ENCODE results near the gene LGR5. TPM values are rescaled to one million over a fixed set of nuclear protein-coding genes. Genes with fewer than 3 reads are reported as not detected.
"Not testable (repeated sequence)": the region's sequence is repeated elsewhere in the genome, so short reads cannot be mapped to it uniquely, and the experiment has no call there.

LGR5 gene
- total RNA-seq, 1 donor from 2014 or later = 0.67 TPM

DNA sequence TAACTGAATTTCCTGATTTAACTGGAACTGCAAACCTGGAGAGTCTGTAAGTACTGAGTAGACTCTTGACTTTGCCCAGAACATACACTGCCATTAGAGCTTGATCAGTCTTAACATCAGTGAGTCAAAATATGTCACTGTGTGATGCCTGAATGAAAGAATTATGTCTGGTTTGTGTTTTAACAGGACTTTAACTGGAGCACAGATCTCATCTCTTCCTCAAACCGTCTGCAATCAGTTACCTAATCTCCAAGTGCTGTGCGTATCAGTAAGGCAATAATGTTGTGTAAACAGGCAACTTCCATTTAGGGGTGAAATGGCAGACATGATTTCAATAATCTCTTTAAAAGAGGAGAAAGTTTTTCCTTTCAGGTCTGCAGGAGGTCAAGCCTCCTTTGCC, 127.1 kb downstream of the LGR5 start:
- no peaks in the 10 kb centered on the region for H3K36me3 Mint-ChIP-seq (ENCODE audit: insufficient read depth)
- no peaks in the 10 kb centered on the region for H3K9me3 Mint-ChIP-seq (ENCODE audit: low read depth)
- no peak overlapping the region for H3K27ac Mint-ChIP-seq
- H3K4me3 Mint-ChIP-seq (ENCODE audit: low read depth) = no peak overlapping the region
- peaks cover 9% of the 10 kb centered on the region for H3K4me1 Mint-ChIP-seq (ENCODE audit: low read depth)
- H3K27me3 Mint-ChIP-seq = peaks cover 7% of the 10 kb centered on the region
- TF ChIP-seq, protein P1, sequence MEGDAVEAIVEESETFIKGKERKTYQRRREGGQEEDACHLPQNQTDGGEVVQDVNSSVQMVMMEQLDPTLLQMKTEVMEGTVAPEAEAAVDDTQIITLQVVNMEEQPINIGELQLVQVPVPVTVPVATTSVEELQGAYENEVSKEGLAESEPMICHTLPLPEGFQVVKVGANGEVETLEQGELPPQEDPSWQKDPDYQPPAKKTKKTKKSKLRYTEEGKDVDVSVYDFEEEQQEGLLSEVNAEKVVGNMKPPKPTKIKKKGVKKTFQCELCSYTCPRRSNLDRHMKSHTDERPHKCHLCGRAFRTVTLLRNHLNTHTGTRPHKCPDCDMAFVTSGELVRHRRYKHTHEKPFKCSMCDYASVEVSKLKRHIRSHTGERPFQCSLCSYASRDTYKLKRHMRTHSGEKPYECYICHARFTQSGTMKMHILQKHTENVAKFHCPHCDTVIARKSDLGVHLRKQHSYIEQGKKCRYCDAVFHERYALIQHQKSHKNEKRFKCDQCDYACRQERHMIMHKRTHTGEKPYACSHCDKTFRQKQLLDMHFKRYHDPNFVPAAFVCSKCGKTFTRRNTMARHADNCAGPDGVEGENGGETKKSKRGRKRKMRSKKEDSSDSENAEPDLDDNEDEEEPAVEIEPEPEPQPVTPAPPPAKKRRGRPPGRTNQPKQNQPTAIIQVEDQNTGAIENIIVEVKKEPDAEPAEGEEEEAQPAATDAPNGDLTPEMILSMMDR (IDR thresholded peaks at IDR 0.05; ENCODE audit: unreplicated experiment) = no peak
- no peak for DNase-seq (ENCODE audit: low spot score, unreplicated experiment)

DNA sequence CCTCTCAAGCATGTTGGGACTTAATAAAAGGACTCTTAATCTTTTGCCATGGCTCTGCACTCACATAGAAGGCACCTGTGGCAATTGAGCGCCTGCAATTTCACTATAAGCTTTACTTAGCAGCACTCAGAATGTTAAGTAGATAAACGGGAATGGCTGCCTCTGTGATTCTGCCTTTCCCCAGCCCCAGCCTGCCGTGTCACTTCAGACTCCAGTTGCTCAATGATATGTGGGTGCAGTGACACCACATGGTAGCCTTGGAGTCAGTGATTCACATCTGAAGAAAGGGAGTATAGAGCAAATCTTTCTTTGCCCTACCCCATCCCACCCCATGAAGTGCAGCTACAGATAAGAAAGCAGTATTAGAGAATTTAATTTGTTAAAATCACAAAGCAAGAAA, 127.9 kb downstream of the LGR5 start:
- DNase-seq (ENCODE audit: low spot score, unreplicated experiment) = no peak
- H3K4me3 Mint-ChIP-seq (ENCODE audit: low read depth) = no peak overlapping the region
- peaks cover 7% of the 10 kb centered on the region for H3K27me3 Mint-ChIP-seq
- no peak overlapping the region for H3K27ac Mint-ChIP-seq
- H3K4me1 Mint-ChIP-seq (ENCODE audit: low read depth) = peaks cover 9% of the 10 kb centered on the region
- TF ChIP-seq, protein P1 (IDR thresholded peaks at IDR 0.05; ENCODE audit: unreplicated experiment) = no peak
- no peaks in the 10 kb centered on the region for H3K36me3 Mint-ChIP-seq (ENCODE audit: insufficient read depth)
- H3K9me3 Mint-ChIP-seq (ENCODE audit: low read depth) = no peaks in the 10 kb centered on the region

DNA sequence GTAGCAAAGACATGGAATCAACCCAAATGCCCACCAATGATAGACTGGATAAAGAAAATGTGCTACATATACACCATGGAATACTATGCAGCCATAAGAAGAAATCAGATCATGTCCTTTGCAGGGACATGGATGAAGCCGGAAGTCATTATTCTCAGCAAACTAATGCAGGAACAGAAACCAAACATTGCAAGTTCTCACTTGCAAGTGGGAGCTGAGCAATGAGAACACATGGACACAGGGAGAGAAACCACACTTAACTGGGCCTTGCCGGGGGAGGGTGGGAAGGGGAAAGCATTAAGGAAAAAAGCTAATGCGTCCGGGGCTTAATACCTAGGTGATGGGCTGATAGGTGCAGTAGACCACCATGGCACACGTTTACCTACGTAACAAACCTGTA, 130.3 kb downstream of the LGR5 start:
- H3K27me3 Mint-ChIP-seq; H3K4me1 Mint-ChIP-seq (ENCODE audit: low read depth); H3K36me3 Mint-ChIP-seq (ENCODE audit: insufficient read depth); DNase-seq (ENCODE audit: low spot score, unreplicated experiment); H3K4me3 Mint-ChIP-seq (ENCODE audit: low read depth); H3K9me3 Mint-ChIP-seq (ENCODE audit: low read depth); H3K27ac Mint-ChIP-seq: not testable (repeated sequence)

DNA sequence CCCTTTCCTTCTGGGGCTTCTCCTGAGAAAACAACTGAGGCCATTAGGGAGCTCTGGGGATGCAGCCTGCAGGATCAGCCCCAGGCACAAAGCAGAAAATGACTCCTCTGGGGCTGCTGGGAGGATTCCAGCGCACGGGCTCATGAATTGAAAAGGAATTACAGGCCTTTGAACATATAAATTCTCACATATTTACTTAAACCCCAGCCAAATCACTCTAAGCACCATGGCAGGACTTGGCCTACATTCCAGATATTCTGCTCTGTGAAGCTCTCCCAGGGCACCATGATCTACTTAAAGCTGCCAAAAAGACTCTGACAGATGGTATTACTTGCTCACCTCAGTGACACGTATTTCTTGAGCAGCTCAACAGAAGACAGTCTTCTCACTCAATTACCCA, 136.9 kb downstream of the LGR5 start:
- DNase-seq (ENCODE audit: low spot score, unreplicated experiment) = no peak
- Mint-ChIP-seq H3K36me3 (ENCODE audit: insufficient read depth) (no peaks in the 10 kb centered on the region), H3K4me3 (ENCODE audit: low read depth) (no peak overlapping the region), H3K4me1 (ENCODE audit: low read depth) (no peaks in the 10 kb centered on the region), H3K27ac (no peak overlapping the region), H3K9me3 (ENCODE audit: low read depth) (no peaks in the 10 kb centered on the region), H3K27me3 (peaks cover 5% of the 10 kb centered on the region)
- TF ChIP-seq, protein P1 (IDR thresholded peaks at IDR 0.05; ENCODE audit: unreplicated experiment) = no peak

DNA sequence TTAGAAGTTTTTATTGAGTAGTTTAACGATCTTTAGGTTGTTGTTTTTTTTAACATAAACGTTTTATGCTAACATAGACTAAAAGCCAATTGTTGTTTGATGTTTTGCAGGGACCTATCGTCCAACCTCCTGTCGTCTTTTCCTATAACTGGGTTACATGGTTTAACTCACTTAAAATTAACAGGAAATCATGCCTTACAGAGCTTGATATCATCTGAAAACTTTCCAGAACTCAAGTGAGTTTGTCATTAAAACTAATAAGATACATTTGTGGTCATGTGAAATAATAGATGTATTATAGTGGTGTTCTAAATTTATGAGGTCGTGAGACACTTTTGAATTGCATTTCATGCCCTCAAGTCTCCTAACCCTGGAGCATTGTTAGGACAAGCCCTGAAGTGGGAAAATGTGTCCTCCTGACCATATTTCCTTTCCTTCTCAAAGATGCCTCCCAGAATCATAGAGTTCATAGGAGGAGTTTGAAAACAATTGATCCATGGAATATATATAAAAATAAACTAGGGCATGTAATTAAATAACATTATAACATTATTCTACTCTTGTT, 139.2 kb downstream of the LGR5 start:
- no peak for DNase-seq (ENCODE audit: low spot score, unreplicated experiment)
- no peaks in the 10 kb centered on the region for H3K36me3 Mint-ChIP-seq (ENCODE audit: insufficient read depth)
- H3K27ac Mint-ChIP-seq = no peak overlapping the region
- H3K4me3 Mint-ChIP-seq (ENCODE audit: low read depth) = no peak overlapping the region
- H3K4me1 Mint-ChIP-seq (ENCODE audit: low read depth) = no peaks in the 10 kb centered on the region
- H3K27me3 Mint-ChIP-seq = peaks cover 5% of the 10 kb centered on the region
- no peaks in the 10 kb centered on the region for H3K9me3 Mint-ChIP-seq (ENCODE audit: low read depth)
- TF ChIP-seq, protein P1 (IDR thresholded peaks at IDR 0.05; ENCODE audit: unreplicated experiment) = no peak

DNA sequence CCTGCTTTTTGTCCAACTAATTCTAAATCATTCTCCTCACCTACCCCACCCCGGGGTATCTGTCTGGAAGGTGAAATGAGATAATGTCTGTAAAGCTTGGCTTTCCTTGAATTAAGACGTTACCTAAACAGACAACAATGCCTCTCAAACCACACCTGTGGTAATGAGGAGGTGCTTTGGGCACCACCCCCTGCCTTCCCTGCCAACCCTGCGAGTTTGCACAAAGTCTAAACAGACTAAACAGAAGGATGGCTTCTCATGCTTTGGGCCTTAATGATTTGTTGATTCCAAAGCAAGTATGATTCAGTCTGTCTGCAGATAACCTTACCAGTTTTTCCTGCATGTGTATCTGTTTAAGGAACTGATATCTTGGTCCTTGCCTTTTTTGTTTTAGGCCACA, 141.6 kb downstream of the LGR5 start:
- no peaks in the 10 kb centered on the region for H3K4me1 Mint-ChIP-seq (ENCODE audit: low read depth)
- DNase-seq (ENCODE audit: low spot score, unreplicated experiment) = no peak
- H3K36me3 Mint-ChIP-seq (ENCODE audit: insufficient read depth) = no peaks in the 10 kb centered on the region

More for the DNA sequence above, 141.6 kb downstream of the LGR5 start:
- Mint-ChIP-seq H3K27ac (no peak overlapping the region), H3K27me3 (peaks cover 3% of the 10 kb centered on the region), H3K4me3 (ENCODE audit: low read depth) (no peak overlapping the region), H3K9me3 (ENCODE audit: low read depth) (no peaks in the 10 kb centered on the region)
- TF ChIP-seq, protein P1 (IDR thresholded peaks at IDR 0.05; ENCODE audit: unreplicated experiment) = no peak

Data from progenitor cell of endocrine pancreas (in vitro differentiated cells).